Endodermal cell (in vitro differentiated cells): ENCODE data around the gene IDH2. TPM values are rescaled to one million over a fixed set of nuclear protein-coding genes. Genes with fewer than 3 reads are reported as not detected.

Experiments
- DNase-seq: peaks from one replicate; pipeline ENCODE4 v3.0.0-alpha.2; 2017
- H3K27ac ChIP-seq: 2 replicates; pipeline ENCODE4 v1.5.1; 2013; ENCODE audit warnings: mild to moderate bottlenecking, low read depth, low read length, moderate library complexity
- H3K27me3 ChIP-seq: 2 replicates; pipeline ENCODE4 v1.6.1; 2013; ENCODE audit warnings: mild to moderate bottlenecking, low read length, moderate library complexity; ENCODE audit not compliant: insufficient read depth, control insufficient read depth, poor library complexity, severe bottlenecking
- H3K36me3 ChIP-seq: 2 replicates; pipeline ENCODE4 v1.7.0; 2013; ENCODE audit warnings: mild to moderate bottlenecking, low read length, moderate library complexity; ENCODE audit not compliant: control insufficient read depth, insufficient read depth
- H3K4me1 ChIP-seq: one replicate; pipeline ENCODE4 v1.7.0; 2013; ENCODE audit warnings: low read length; ENCODE audit not compliant: control insufficient read depth, insufficient read depth
- H3K4me3 ChIP-seq: 2 replicates; pipeline ENCODE4 v1.5.1; 2013; ENCODE audit warnings: mild to moderate bottlenecking, low read length, moderate library complexity
- H3K9ac ChIP-seq: 2 replicates; pipeline ENCODE4 v1.6.1; 2013; ENCODE audit warnings: mild to moderate bottlenecking, low read length, moderate library complexity; ENCODE audit not compliant: poor library complexity, severe bottlenecking; ENCODE audit errors: extremely low read depth
- H3K9me3 ChIP-seq: 2 replicates; pipeline ENCODE4 v1.6.1; 2013; ENCODE audit warnings: mild to moderate bottlenecking, low read length, moderate library complexity; ENCODE audit not compliant: control insufficient read depth
- H3K27ac Mint-ChIP-seq: 2 replicates; pipeline ENCODE4 v1.8.0; 2020; ENCODE audit warnings: mixed read lengths
- H3K27me3 Mint-ChIP-seq: 2 replicates; pipeline ENCODE4 v1.8.0; 2021; ENCODE audit warnings: mild to moderate bottlenecking, mixed read lengths; ENCODE audit not compliant: insufficient read depth
- H3K36me3 Mint-ChIP-seq: 2 replicates; pipeline ENCODE4 v1.8.0; 2020; ENCODE audit warnings: low read depth, mixed read lengths
- H3K4me1 Mint-ChIP-seq: 2 replicates; pipeline ENCODE4 v1.8.0; 2020; ENCODE audit warnings: mixed read lengths
- H3K4me3 Mint-ChIP-seq: 2 replicates; pipeline ENCODE4 v1.8.0; 2020; ENCODE audit warnings: mild to moderate bottlenecking, moderate library complexity, mixed read lengths
- H3K9me3 Mint-ChIP-seq: 2 replicates; pipeline ENCODE4 v1.8.0; 2020; ENCODE audit warnings: mild to moderate bottlenecking, mixed read lengths
- CTCF ChIP-seq: fragments of 200-600 bp; sonication (generic); conservative IDR thresholded peaks from 2 replicates; pipeline ENCODE4 v1.5.0; 2021; ENCODE audit warnings: antibody characterized with exemption, mild to moderate bottlenecking
- WGBS, 2 experiments: methylation state at CpG; one replicate each; pipeline versions ENCODE4 v1.1.5 to v1.1.7; 2013; ENCODE audit warnings: missing lambda C conversion rate in 2 of 2, mixed read lengths in 1 of 2; ENCODE audit not compliant: insufficient coverage in 1 of 2, insufficient read length in 1 of 2; 5-methylcytosine and 5-hydroxymethylcytosine counted together
- total RNA-seq, 2 donors: library from RNA; stranded (reverse); fragmentation: NEBNext Ultra II Directional in 1 of 2; extraction: Animal tissue kit (Norgen Biotek cat#: 25700) in 1 of 2; gene quantifications; 2 replicates in 1 of 2; 3 replicates in 1 of 2; pipeline ENCODE4 v1.2.1, GENCODE V29; 2021

The IDH2 gene
- total RNA-seq, 2 donors from 2014 or later = 27.0 to 50.8 TPM

- Histone ChIP-seq H3K36me3 (no peaks in the 10 kb centered on the region), H3K9me3 (no peaks in the 10 kb centered on the region), H3K9ac (no peak overlapping the region), H3K4me3 (no peak overlapping the region), H3K27ac (no peak overlapping the region), H3K27me3 (peaks cover 16% of the 10 kb centered on the region), H3K4me1 (no peaks in the 10 kb centered on the region)
- no peak for TF ChIP-seq CTCF
- Mint-ChIP-seq H3K27ac (no peak overlapping the region), H3K4me3 (no peak overlapping the region), H3K36me3 (peaks cover 14% of the 10 kb centered on the region), H3K9me3 (peaks cover 2% of the 10 kb centered on the region), H3K4me1 (peaks cover 8% of the 10 kb centered on the region), H3K27me3 (peaks cover 49% of the 10 kb centered on the region)
- DNase-seq = no peak
- 89 to 98% methylated on average over 13 to 17 of the region's 17 CpGs for WGBS, 2 experiments
Measured at GRCh38 chr15:90091156-90091931, 10.9 kb downstream of the IDH2 start.

GRCh38 chr15:90090226-90090848 is 11.9 kb downstream of the IDH2 start:
- H3K9ac ChIP-seq = no peak overlapping the region
- H3K27me3 ChIP-seq = peaks cover 16% of the 10 kb centered on the region
- Mint-ChIP-seq H3K4me3 (no peak overlapping the region), H3K27ac (no peak overlapping the region), H3K27me3 (peaks cover 40% of the 10 kb centered on the region), H3K36me3 (peaks cover 14% of the 10 kb centered on the region), H3K9me3 (peaks cover 2% of the 10 kb centered on the region), H3K4me1 (peaks cover 3% of the 10 kb centered on the region)
- DNase-seq = no peak
- no peaks in the 10 kb centered on the region for H3K36me3 ChIP-seq
- TF ChIP-seq CTCF = no peak
- H3K4me3 ChIP-seq = no peak overlapping the region
- no peaks in the 10 kb centered on the region for H3K9me3 ChIP-seq
- H3K27ac ChIP-seq = no peak overlapping the region
- 90 to 97% methylated on average over 8 to 11 of the region's 11 CpGs for WGBS, 2 experiments
- no peaks in the 10 kb centered on the region for H3K4me1 ChIP-seq

GRCh38 chr15:90087454-90088154 is 14.7 kb downstream of the IDH2 start:
- Histone ChIP-seq H3K4me1 (no peaks in the 10 kb centered on the region), H3K27ac (no peak overlapping the region), H3K9me3 (no peaks in the 10 kb centered on the region), H3K4me3 (no peak overlapping the region), H3K27me3 (no peaks in the 10 kb centered on the region), H3K9ac (no peak overlapping the region), H3K36me3 (no peaks in the 10 kb centered on the region)
- Mint-ChIP-seq H3K27ac (no peak overlapping the region), H3K9me3 (peaks cover 2% of the 10 kb centered on the region), H3K4me3 (no peak overlapping the region), H3K36me3 (peaks cover 14% of the 10 kb centered on the region), H3K4me1 (no peaks in the 10 kb centered on the region), H3K27me3 (peaks cover 15% of the 10 kb centered on the region)
- 88 to 91% methylated on average over 15 to 19 of the region's 20 CpGs for WGBS, 2 experiments
- DNase-seq = peak; percentile 79
- no peak for TF ChIP-seq CTCF
